HL-60 (cell line): Measurements from ENCODE around the gene HIRA.

Experiments
- POLR2AphosphoS5 ChIP-seq: IDR thresholded peaks from 2 replicates; pipeline ENCODE4 v1.6.1; 2012; ENCODE audit warnings: low read depth
- TF ChIP-seq, protein P1 (sequence below): IDR thresholded peaks from one replicate; pipeline ENCODE4 v1.5.1; 2011; ENCODE audit warnings: low read length, control low read depth, inconsistent platforms; ENCODE audit not compliant: insufficient read depth
- TF ChIP-seq, protein P2 (sequence below): IDR thresholded peaks from 2 replicates; pipeline ENCODE4 v1.6.1; 2012; ENCODE audit warnings: low read depth; ENCODE audit not compliant: insufficient replicate concordance

- TF ChIP-seq, protein P1, sequence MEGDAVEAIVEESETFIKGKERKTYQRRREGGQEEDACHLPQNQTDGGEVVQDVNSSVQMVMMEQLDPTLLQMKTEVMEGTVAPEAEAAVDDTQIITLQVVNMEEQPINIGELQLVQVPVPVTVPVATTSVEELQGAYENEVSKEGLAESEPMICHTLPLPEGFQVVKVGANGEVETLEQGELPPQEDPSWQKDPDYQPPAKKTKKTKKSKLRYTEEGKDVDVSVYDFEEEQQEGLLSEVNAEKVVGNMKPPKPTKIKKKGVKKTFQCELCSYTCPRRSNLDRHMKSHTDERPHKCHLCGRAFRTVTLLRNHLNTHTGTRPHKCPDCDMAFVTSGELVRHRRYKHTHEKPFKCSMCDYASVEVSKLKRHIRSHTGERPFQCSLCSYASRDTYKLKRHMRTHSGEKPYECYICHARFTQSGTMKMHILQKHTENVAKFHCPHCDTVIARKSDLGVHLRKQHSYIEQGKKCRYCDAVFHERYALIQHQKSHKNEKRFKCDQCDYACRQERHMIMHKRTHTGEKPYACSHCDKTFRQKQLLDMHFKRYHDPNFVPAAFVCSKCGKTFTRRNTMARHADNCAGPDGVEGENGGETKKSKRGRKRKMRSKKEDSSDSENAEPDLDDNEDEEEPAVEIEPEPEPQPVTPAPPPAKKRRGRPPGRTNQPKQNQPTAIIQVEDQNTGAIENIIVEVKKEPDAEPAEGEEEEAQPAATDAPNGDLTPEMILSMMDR = no peak
- no peak for TF ChIP-seq POLR2AphosphoS5
- TF ChIP-seq, protein P2, sequence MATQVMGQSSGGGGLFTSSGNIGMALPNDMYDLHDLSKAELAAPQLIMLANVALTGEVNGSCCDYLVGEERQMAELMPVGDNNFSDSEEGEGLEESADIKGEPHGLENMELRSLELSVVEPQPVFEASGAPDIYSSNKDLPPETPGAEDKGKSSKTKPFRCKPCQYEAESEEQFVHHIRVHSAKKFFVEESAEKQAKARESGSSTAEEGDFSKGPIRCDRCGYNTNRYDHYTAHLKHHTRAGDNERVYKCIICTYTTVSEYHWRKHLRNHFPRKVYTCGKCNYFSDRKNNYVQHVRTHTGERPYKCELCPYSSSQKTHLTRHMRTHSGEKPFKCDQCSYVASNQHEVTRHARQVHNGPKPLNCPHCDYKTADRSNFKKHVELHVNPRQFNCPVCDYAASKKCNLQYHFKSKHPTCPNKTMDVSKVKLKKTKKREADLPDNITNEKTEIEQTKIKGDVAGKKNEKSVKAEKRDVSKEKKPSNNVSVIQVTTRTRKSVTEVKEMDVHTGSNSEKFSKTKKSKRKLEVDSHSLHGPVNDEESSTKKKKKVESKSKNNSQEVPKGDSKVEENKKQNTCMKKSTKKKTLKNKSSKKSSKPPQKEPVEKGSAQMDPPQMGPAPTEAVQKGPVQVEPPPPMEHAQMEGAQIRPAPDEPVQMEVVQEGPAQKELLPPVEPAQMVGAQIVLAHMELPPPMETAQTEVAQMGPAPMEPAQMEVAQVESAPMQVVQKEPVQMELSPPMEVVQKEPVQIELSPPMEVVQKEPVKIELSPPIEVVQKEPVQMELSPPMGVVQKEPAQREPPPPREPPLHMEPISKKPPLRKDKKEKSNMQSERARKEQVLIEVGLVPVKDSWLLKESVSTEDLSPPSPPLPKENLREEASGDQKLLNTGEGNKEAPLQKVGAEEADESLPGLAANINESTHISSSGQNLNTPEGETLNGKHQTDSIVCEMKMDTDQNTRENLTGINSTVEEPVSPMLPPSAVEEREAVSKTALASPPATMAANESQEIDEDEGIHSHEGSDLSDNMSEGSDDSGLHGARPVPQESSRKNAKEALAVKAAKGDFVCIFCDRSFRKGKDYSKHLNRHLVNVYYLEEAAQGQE = no peak
These were observed 74.7 kb downstream of the HIRA start for GRCh38 chr22:19356708-19357269.
